HepG2 (cell line): ENCODE results near the gene OBSL1. TPM values are rescaled to one million over a fixed set of nuclear protein-coding genes. Genes with fewer than 3 reads are reported as not detected.

Experiments used
- ATAC-seq: fragments of 200-7000 bp; cut with Tn5 transposase; 3 replicates; pipeline ENCODE4 v1.9.1; 2020; ENCODE audit warnings: mild to moderate bottlenecking, moderate library complexity
- BruUV-seq: library from RNA; stranded (reverse); fragments of 400-500 nt; replicated peaks from 2 replicates; lab custom pipeline; 2021; lab: Mats Ljungman, UMichigan
- CTCF ChIA-PET: fragments of 300-600 bp; formaldehyde crosslinking; extraction: SDS; loops from one replicate; lab custom pipeline; 2021; ENCODE audit warnings: low total read pairs, inconsistent platforms, low intra/inter-chr PET ratio; lab: Yijun Ruan, JAX
- POLR2A ChIA-PET: fragments of 350-600 bp; sonication (Branson Sonifier 250); formaldehyde crosslinking; loops from one replicate; lab custom pipeline; 2020; ENCODE audit warnings: antibody characterized with exemption, inconsistent platforms; lab: Yijun Ruan, JAX
- DNase-seq: peaks from one replicate; pipeline ENCODE4 v3.0.0-alpha.2; 2015; ENCODE audit warnings: low spot score
- FAIRE-seq: peaks from 3 replicates; lab custom pipeline; 2011; peaks lifted over from hg19 to GRCh38; lab: Jason Lieb, UNC
- H2AFZ ChIP-seq: one replicate; pipeline ENCODE4 v1.6.1; 2011; ENCODE audit warnings: low read length, inconsistent platforms
- H3K27ac ChIP-seq: fragments of 300-600 bp; 3 replicates; pipeline ENCODE4 v1.8.0; 2011; ENCODE audit warnings: mixed run types, mild to moderate bottlenecking, mixed read lengths, low read length, inconsistent platforms; ENCODE audit not compliant: insufficient read depth; ENCODE audit errors: extremely low read length
- H3K27me3 ChIP-seq, 2 experiments: fragments of 200-600 bp in 1 of 2; 2 replicates in 1 of 2; 3 replicates in 1 of 2; pipeline versions ENCODE4 v1.6.0 to v1.8.0; 2011; ENCODE audit warnings: low read length in 2 of 2, mild to moderate bottlenecking in 2 of 2, moderate library complexity in 2 of 2, inconsistent platforms in 1 of 2; ENCODE audit not compliant: insufficient read depth in 2 of 2, control insufficient read depth in 1 of 2
- H3K36me3 ChIP-seq, 2 experiments: fragments of 200-600 bp in 1 of 2; replicated peaks in 1 of 2; 2 replicates in 1 of 2; 3 replicates in 1 of 2; pipeline versions ENCODE4 v1.5.1 to v1.8.0; 2011; ENCODE audit warnings: low read length in 2 of 2, inconsistent platforms in 1 of 2; ENCODE audit not compliant: insufficient read depth in 2 of 2, control insufficient read depth in 1 of 2
- H3K4me1 ChIP-seq: 2 replicates; pipeline ENCODE4 v1.5.1; 2012; ENCODE audit warnings: low read length, inconsistent platforms; ENCODE audit not compliant: insufficient read depth
- H3K4me2 ChIP-seq: 2 replicates; pipeline ENCODE4 v1.6.0; 2011; ENCODE audit warnings: low read depth, low read length, inconsistent platforms
- H3K4me3 ChIP-seq, 3 experiments: fragments of 200-600 bp in 1 of 3; sonication (generic), shearing (Covaris generic) in 1 of 3; replicated peaks in 1 of 3; 2 replicates each; pipeline ENCODE4 v1.5.1; 2011 to 2016; ENCODE audit warnings: low read length in 3 of 3, inconsistent platforms in 2 of 3, low read depth in 2 of 3, mild to moderate bottlenecking in 2 of 3, control low read depth in 1 of 3, mixed read lengths in 1 of 3; ENCODE audit not compliant: insufficient read depth in 1 of 3
- H3K79me2 ChIP-seq: one replicate; pipeline ENCODE4 v1.6.1; 2011; ENCODE audit warnings: low read length, inconsistent platforms; ENCODE audit not compliant: insufficient read depth
- H3K9ac ChIP-seq: 2 replicates; pipeline ENCODE4 v1.6.0; 2011; ENCODE audit warnings: mild to moderate bottlenecking, low read depth, low read length, inconsistent platforms; ENCODE audit not compliant: insufficient read depth
- H3K9me3 ChIP-seq: 2 replicates; pipeline ENCODE4 v1.5.1; 2012; ENCODE audit warnings: mild to moderate bottlenecking, low read length
- H4K20me1 ChIP-seq: 2 replicates; pipeline ENCODE4 v1.6.0; 2011; ENCODE audit warnings: inconsistent platforms, mild to moderate bottlenecking, low read length, moderate library complexity; ENCODE audit not compliant: insufficient read depth
- AGO2 ChIP-seq: fragments of 200-400 bp; formaldehyde crosslinking; optimal IDR thresholded peaks from 2 replicates; pipeline ENCODE3; 2017; ENCODE audit warnings: mild to moderate bottlenecking, low read depth, low read length, moderate library complexity
- ATF4 ChIP-seq, 2 experiments: fragments of 450-650 bp in 1 of 2; sonication (generic) in 1 of 2; formaldehyde crosslinking; IDR thresholded peaks; 2 replicates each; pipeline versions ENCODE4 v1.5.0 to v1.8.0; 2020 to 2022; ENCODE audit warnings: mild to moderate bottlenecking in 1 of 2, missing genetic modification reagents in 1 of 2
- KDM2A ChIP-seq: sonication (generic); formaldehyde crosslinking; IDR thresholded peaks from 2 replicates; pipeline ENCODE4 v1.4.0; 2020; ENCODE audit warnings: low read depth, missing genetic modification reagents, borderline replicate concordance
- KDM5B ChIP-seq: sonication (generic); formaldehyde crosslinking; IDR thresholded peaks from 2 replicates; pipeline ENCODE4 v1.4.0; 2020; ENCODE audit warnings: missing genetic modification reagents, mild to moderate bottlenecking, borderline replicate concordance
- NFKB2 ChIP-seq: sonication (generic); formaldehyde crosslinking; IDR thresholded peaks from 2 replicates; pipeline ENCODE4 v1.4.0; 2020; ENCODE audit warnings: missing genetic modification reagents, borderline replicate concordance
- NKX3-1 ChIP-seq: sonication (generic); formaldehyde crosslinking; IDR thresholded peaks from 2 replicates; pipeline ENCODE4 v1.5.0; 2020; ENCODE audit warnings: missing genetic modification reagents
- NR2C2 ChIP-seq: sonication (generic); formaldehyde crosslinking; IDR thresholded peaks from 2 replicates; pipeline ENCODE4 v1.4.0; 2020; ENCODE audit warnings: missing genetic modification reagents, mild to moderate bottlenecking, moderate library complexity, borderline replicate concordance
- PCBP1 ChIP-seq: fragments of 200-400 bp; formaldehyde crosslinking; IDR thresholded peaks from 2 replicates; pipeline ENCODE4 v1.6.1; 2017; ENCODE audit warnings: mild to moderate bottlenecking, low read depth, low read length, borderline replicate concordance
- POLR2AphosphoS5 ChIP-seq: IDR thresholded peaks from 2 replicates; pipeline ENCODE4 v1.6.1; 2012; ENCODE audit warnings: low read depth, low read length
- SALL1 ChIP-seq: sonication (generic); formaldehyde crosslinking; IDR thresholded peaks from 2 replicates; pipeline ENCODE4 v1.8.0; 2022; ENCODE audit warnings: mild to moderate bottlenecking, missing genetic modification reagents
- SNAPC4 ChIP-seq: sonication (generic); formaldehyde crosslinking; IDR thresholded peaks from 2 replicates; pipeline ENCODE4 v1.4.0; 2020; ENCODE audit warnings: mild to moderate bottlenecking, missing genetic modification reagents
- STAG1 ChIP-seq: sonication (generic); formaldehyde crosslinking; IDR thresholded peaks from 2 replicates; pipeline ENCODE4 v1.4.0; 2020; ENCODE audit warnings: missing genetic modification reagents
- TP53 ChIP-seq: sonication (generic); formaldehyde crosslinking; conservative IDR thresholded peaks from 2 replicates; pipeline ENCODE4 v1.4.0; 2020; ENCODE audit warnings: missing genetic modification reagents
- ZNF501 ChIP-seq: sonication (generic); formaldehyde crosslinking; IDR thresholded peaks from 2 replicates; pipeline ENCODE4 v1.5.1; 2020; ENCODE audit warnings: mild to moderate bottlenecking, moderate library complexity, missing genetic modification reagents
- ZNF547 ChIP-seq: sonication (generic); formaldehyde crosslinking; IDR thresholded peaks from 2 replicates; pipeline ENCODE4 v1.5.1; 2020; ENCODE audit warnings: mild to moderate bottlenecking, missing genetic modification reagents
- ZNF619 ChIP-seq: sonication (generic); formaldehyde crosslinking; IDR thresholded peaks from 2 replicates; pipeline ENCODE4 v1.4.0; 2020; ENCODE audit warnings: mild to moderate bottlenecking, missing genetic modification reagents
- ZNF766 ChIP-seq: sonication (generic); formaldehyde crosslinking; IDR thresholded peaks from 2 replicates; pipeline ENCODE4 v1.5.0; 2020; ENCODE audit warnings: missing genetic modification reagents, borderline replicate concordance
- ZNF768 ChIP-seq: sonication (generic); formaldehyde crosslinking; IDR thresholded peaks from 2 replicates; pipeline ENCODE4 v1.4.0; 2020; ENCODE audit warnings: missing genetic modification reagents
- ZNF775 ChIP-seq: sonication (generic); formaldehyde crosslinking; IDR thresholded peaks from 2 replicates; pipeline ENCODE4 v1.4.0; 2020; ENCODE audit warnings: missing genetic modification reagents, mild to moderate bottlenecking, moderate library complexity, borderline replicate concordance
- WGBS: methylation state at CpG from one replicate; pipeline ENCODE4 v1.1.6; 2017; ENCODE audit warnings: low lambda C conversion rate; 5-methylcytosine and 5-hydroxymethylcytosine counted together
- in situ Hi-C: cut with HindIII; loops from 2 replicates; pipeline ENCODE4 v1.10.0; 2017; ENCODE audit warnings: low pct_unique_long_range_greater_than_20kb; ENCODE audit not compliant: extremely low pct_ligation_motif_present
- intact Hi-C: fragments of 100-400 bp; cut with micrococcal nuclease; formaldehyde crosslinking; loops from one replicate; pipeline ENCODE4 v1.10.0; 2022; ENCODE audit not compliant: unreplicated experiment
- polyA plus RNA-seq, 8 experiments: library from polyadenylated mRNA; depleted of rRNA in 3 of 8; stranded (reverse) in 7 of 8; unstranded in 1 of 8; fragments of >200 nt; fragmentation: Illumina TruSeq in 4 of 8; extraction: Trizol in 4 of 8; gene quantifications; 2 replicates each; pipeline versions ENCODE4 v1.2.1 to v1.2.3, GENCODE V29; 2011 to 2016; ENCODE audit warnings: low read depth in 4 of 8, missing spikeins in 1 of 8, mixed read lengths in 1 of 8; ENCODE audit not compliant: insufficient read depth in 1 of 8
- total RNA-seq, 5 experiments: library from RNA; depleted of rRNA; stranded (reverse); fragments of >200 nt; fragmentation: Illumina TruSeq; extraction: Trizol; gene quantifications; 2 replicates each; pipeline ENCODE4 v1.2.3, GENCODE V29; 2016; ENCODE audit warnings: low read depth in 1 of 5

The OBSL1 gene
- total and polyA plus RNA-seq, 2 of the 13 experiments (the other 11 are each of a cell fraction or from before 2014, with no cell fraction given): 86.7 to 218 TPM

DNA sequence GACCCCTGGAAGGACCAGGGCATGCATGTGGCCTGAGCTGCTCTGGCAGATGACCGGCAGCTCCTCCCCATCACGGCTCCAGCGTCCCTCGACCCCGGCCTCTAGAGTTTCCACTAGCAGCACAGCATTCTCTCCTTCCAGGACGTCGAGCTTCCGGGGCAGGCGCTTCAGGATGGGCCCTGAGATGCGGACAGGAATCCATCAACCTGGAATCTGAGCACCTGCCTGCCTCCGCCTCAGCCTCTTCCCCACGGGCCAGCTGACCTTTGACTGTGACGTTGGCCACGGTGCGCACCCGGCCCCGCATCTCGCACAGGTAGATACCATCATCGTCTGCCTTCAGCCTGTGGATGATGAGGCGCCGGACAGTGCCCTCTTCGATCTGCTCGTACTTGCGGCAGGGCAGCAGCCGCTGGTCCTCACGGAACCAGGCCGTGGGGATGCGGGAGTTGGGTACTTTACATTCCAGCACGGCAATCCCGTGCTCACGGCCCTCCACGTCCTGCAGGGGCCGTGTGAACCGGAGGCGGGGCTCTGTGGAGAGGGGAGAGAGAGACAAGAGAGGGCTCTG is 3.5 kb downstream of the OBSL1 start (continued):
- peak; percentile 17; the same call in 1 of the 2 replicates for TF ChIP-seq SALL1
- no peak for TF ChIP-seq SNAPC4
- peak; percentile 66; the same call in 1 of the 2 replicates for TF ChIP-seq KDM2A (CRISPR knock-in tag)
- no peak for TF ChIP-seq ZNF766
- TF ChIP-seq ZNF547 (CRISPR knock-in tag): no peak

DNA sequence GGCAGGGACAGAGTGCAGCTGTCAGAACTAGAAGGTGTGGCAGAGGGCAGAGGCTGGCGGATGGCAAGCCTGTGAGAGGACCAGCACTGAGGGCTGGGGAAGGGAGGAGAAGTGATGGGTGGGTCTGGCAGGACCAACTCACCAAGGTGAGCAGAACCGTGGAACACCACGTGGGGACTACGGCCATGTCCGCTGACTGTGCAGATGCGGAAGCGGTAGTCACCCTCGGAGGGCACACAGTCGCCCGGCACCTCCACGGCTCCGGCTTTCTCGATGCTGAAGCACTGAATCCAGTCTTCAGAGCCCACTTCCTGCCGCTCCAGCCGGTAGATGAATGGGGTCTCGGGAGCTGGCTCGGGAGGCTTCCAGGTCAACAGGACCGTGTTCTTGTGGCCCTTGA is 4.2 kb downstream of the OBSL1 start:
- Histone ChIP-seq H3K4me2 (no peak overlapping the region), H3K4me1 (peaks cover 46% of the 10 kb centered on the region), H3K4me3 (no peak overlapping the region), H3K9ac (no peak overlapping the region), H3K79me2 (peaks cover 21% of the 10 kb centered on the region), H3K36me3 (peaks cover 20 to 50% of the 10 kb centered on the region in 2 experiments), H3K9me3 (no peaks in the 10 kb centered on the region), H4K20me1 (no peaks in the 10 kb centered on the region), H3K27me3 (no peaks in the 10 kb centered on the region), H2AFZ (no peak overlapping the region), H3K27ac (no peak overlapping the region)
- in situ Hi-C loops: no loop called here
- DNase-seq: no peak
- BruUV-seq: no TSS peak
- FAIRE-seq: no peak
- CTCF ChIA-PET: no interaction called here
- POLR2A ChIA-PET: interaction anchor here (1.0 to 2.6 kb wide), 4 partner anchors 10 to 30 kb away, joined by 3 to 20 read pairs (median 6); partner anchors contain the start of genes CHPF, STK11IP and TMEM198
- 95% methylated on average over 18 of the region's 18 CpGs for WGBS
- intact Hi-C loops: no loop called here
- ATAC-seq: no peak
- TF ChIP-seq ZNF775: no peak
- TF ChIP-seq NKX3-1 (CRISPR knock-in tag): no peak
- peak; percentile 50; the same call in 1 of the 2 replicates for TF ChIP-seq KDM5B (CRISPR knock-in tag)
- peak; percentile 6 for TF ChIP-seq ZNF619
- TF ChIP-seq ZNF768 (CRISPR knock-in tag): peak; percentile 33; the same call in 1 of the 2 replicates
- peak; percentile 29; the same call in 1 of the 2 replicates for TF ChIP-seq NFKB2 (CRISPR knock-in tag)
- TF ChIP-seq ZNF501 (CRISPR knock-in tag): 0 out of 2 replicates have a peak, but pooled peaks have one; percentile 1
- TF ChIP-seq PCBP1: no peak
- no peak for TF ChIP-seq STAG1
- TF ChIP-seq AGO2: peak; percentile 17
- TF ChIP-seq POLR2AphosphoS5: peak; percentile 10
- TF ChIP-seq TP53 (CRISPR knock-in tag): no peak
- no peak for TF ChIP-seq ATF4 (CRISPR knock-in tag; IDR thresholded peaks at IDR 0.05)
- no peak for TF ChIP-seq NR2C2 (CRISPR knock-in tag)
